Effector memory CD4-positive, alpha-beta T cell (primary cell): ENCODE results near the gene TCN2.
"Not testable (repeated sequence)": the region's sequence is repeated elsewhere in the genome, so short reads cannot be mapped to it uniquely, and the experiment has no call there.

ENCODE experiments used
- DNase-seq, 3 donors: peaks; one replicate each; pipeline ENCODE4 v3.0.0-alpha.2; 2020
- H3K27ac ChIP-seq: 2 replicates; pipeline ENCODE4 v1.7.0; 2013; ENCODE audit warnings: mild to moderate bottlenecking, low read length, moderate library complexity; ENCODE audit not compliant: insufficient read depth, poor library complexity, severe bottlenecking
- H3K27me3 ChIP-seq: replicated peaks from 2 replicates; pipeline ENCODE4 v1.7.0; 2013; ENCODE audit warnings: mild to moderate bottlenecking, low read length; ENCODE audit not compliant: insufficient read depth, control insufficient read depth, poor library complexity, severe bottlenecking
- H3K36me3 ChIP-seq: 2 replicates; pipeline ENCODE4 v1.7.0; 2013; ENCODE audit warnings: mild to moderate bottlenecking, low read length, moderate library complexity; ENCODE audit not compliant: control insufficient read depth, insufficient read depth
- H3K4me1 ChIP-seq: 2 replicates; pipeline ENCODE4 v1.7.0; 2013; ENCODE audit warnings: low read length, mild to moderate bottlenecking; ENCODE audit not compliant: control insufficient read depth, insufficient read depth, poor library complexity, severe bottlenecking
- H3K4me3 ChIP-seq: 2 replicates; pipeline ENCODE4 v1.7.0; 2013; ENCODE audit warnings: low read length, low read depth, mild to moderate bottlenecking; ENCODE audit not compliant: insufficient read depth, poor library complexity, severe bottlenecking
- H3K9me3 ChIP-seq: 2 replicates; pipeline ENCODE4 v1.7.0; 2013; ENCODE audit warnings: mild to moderate bottlenecking, low read length, moderate library complexity; ENCODE audit not compliant: control insufficient read depth

Gene TCN2

DNA sequence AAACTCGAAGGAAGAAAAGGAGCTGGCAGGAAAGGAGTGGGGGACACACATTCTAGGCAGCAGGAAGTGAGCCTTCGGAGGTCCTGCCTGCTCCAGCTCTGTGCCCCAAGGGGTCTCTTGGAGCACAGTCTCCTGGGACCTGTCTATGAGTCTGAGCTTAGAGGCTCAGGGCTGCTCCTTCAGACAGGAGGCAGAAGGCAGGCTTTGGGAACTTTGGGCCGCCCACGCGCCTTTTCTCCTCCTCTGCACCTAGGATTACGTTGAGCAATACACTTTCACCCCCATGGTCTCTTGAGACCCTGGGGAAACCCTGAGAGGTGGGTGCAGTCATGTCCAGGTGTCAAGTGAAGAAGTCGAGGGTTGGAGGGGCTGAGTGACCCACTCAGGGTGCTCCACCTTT, 965 bp downstream of the TCN2 start:
- no peaks in the 10 kb centered on the region for H3K9me3 ChIP-seq
- H3K4me3 ChIP-seq: no peak overlapping the region
- H3K27me3 ChIP-seq: no peaks in the 10 kb centered on the region
- H3K36me3 ChIP-seq: no peaks in the 10 kb centered on the region
- no peak overlapping the region for H3K27ac ChIP-seq
- DNase-seq: no peak
- peaks cover 10% of the 10 kb centered on the region for H3K4me1 ChIP-seq

DNA sequence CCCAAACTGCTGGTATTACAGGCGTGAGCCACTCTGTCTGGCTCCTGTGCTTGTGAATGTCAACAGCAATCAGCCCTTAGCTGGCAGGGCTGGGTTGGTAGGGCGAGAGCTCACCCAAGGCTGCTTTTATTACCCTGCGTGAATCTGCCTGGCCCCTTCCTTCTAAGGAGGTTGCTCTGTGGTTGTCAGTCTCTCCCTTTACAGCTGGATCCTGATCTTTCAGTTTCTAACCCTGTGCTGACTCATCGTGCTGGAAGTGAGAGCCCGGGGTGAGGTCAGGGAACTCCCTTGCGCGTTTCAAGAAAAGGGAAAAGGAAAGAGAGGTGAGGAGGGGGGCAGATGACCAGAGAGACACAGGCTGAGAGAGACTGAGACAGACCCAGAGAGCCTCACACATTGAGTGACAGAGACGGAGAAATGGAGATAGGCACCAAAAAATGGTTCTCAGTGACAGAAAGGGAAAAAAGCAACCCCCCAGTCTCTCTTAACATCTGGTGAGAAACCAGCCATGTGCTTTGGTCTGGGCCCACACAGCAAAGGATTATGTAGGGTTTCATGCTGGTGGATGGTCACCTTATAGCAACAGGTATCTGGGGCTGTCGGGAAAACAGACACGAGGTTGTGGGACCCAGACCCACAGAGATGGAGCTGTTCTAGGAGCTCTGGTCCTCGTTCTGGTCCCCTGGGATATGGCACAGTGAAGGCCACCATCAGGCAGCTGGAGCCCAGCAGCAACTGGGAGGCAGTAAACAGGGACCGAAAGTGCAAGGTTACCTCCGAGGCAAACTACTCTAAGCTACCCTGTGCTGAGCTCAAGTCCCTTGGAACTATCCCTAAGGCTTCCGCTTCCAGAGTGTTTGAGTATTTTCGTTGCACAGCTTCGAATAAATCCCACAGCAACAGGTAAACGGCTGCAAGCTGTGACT, 2.5 kb downstream of the TCN2 start:
- no peak for DNase-seq
- H3K27ac ChIP-seq: no peak overlapping the region
- H3K4me3 ChIP-seq: no peak overlapping the region
- H3K36me3 ChIP-seq: no peaks in the 10 kb centered on the region
- no peaks in the 10 kb centered on the region for H3K27me3 ChIP-seq
- peaks cover 10% of the 10 kb centered on the region for H3K4me1 ChIP-seq
- H3K9me3 ChIP-seq: no peaks in the 10 kb centered on the region

DNA sequence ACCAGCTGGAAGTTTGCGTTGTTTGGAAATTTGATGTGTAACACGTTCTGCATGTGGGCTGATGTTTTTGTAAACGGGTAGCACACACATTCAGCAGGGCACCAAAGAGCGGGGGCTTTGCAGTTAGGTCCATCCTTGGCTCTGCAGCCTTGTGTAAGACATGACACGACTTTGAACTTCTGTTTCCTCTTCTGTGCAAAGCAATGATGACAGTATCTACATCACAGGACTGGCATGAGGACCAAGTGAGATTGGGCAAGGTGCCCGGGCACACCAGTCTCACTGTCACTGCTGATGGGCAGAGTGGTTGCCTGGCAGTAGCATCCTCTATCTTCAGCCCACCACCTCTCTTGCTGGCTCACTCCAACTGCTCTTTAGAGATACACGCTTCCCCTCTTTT, 3.3 kb downstream of the TCN2 start:
- Histone ChIP-seq H3K9me3 (no peaks in the 10 kb centered on the region), H3K4me3 (no peak overlapping the region), H3K36me3 (no peaks in the 10 kb centered on the region), H3K27ac (no peak overlapping the region), H3K27me3 (no peaks in the 10 kb centered on the region), H3K4me1 (peaks cover 10% of the 10 kb centered on the region)
- no peak for DNase-seq

DNA sequence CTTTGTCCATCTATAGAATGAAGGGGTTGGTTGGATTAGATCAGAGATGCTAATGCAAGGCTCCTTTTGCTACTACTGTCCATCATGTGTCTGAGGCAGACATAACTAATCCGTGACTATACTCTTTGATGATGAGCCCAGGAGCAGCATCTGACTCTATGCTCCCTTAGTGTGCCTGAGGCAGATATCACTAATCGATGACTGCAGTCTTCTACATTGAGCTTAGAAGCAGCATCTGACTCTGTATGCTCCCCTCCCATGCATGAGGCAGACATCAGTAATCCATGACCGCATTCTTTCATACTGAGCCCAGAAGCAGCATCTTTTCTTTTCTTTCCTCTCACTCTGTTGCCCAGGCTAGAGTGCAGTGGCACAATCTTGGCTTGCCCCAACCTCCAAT, 4.2 kb downstream of the TCN2 start:
- DNase-seq: no peak
- Histone ChIP-seq H3K4me3 (no peak overlapping the region), H3K4me1 (peaks cover 10% of the 10 kb centered on the region), H3K36me3 (no peaks in the 10 kb centered on the region), H3K27ac (no peak overlapping the region), H3K27me3 (no peaks in the 10 kb centered on the region), H3K9me3 (no peaks in the 10 kb centered on the region)

DNA sequence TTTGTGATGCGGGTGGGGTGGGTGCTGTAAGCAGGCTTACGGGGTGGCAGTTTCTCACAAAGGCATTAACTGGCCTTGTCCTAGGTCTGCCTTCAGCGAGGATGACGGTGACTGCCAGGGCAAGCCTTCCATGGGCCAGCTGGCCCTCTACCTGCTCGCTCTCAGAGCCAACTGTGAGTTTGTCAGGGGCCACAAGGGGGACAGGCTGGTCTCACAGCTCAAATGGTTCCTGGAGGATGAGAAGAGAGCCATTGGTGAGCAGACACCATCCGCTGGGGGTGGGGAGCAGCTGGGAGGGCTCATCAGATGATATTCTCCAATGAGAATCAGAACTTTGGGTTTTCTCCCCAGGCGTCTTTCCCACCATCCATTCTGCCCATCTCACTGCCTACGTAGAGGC, 5.8 kb downstream of the TCN2 start:
- Histone ChIP-seq H3K4me1 (no peaks in the 10 kb centered on the region), H3K9me3 (no peaks in the 10 kb centered on the region), H3K4me3 (no peak overlapping the region), H3K36me3 (no peaks in the 10 kb centered on the region), H3K27ac (no peak overlapping the region), H3K27me3 (no peaks in the 10 kb centered on the region)
- DNase-seq: no peak

DNA sequence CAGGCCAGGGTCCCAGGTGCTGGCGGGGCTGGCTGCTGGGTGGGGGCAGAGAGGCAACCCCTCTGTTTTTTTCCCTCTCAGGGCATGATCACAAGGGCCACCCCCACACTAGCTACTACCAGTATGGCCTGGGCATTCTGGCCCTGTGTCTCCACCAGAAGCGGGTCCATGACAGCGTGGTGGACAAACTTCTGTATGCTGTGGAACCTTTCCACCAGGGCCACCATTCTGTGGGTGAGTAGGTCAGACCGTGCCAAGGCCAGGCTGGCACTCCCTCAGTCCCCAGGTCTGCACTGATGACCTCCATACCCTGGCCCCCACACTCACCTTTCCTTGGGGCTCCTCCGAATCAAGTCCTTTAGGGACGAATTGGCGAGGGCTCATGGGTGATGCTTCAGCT, 7.3 kb downstream of the TCN2 start:
- Histone ChIP-seq H3K4me1 (no peaks in the 10 kb centered on the region), H3K27me3 (no peaks in the 10 kb centered on the region), H3K4me3 (no peak overlapping the region), H3K36me3 (no peaks in the 10 kb centered on the region), H3K9me3 (no peaks in the 10 kb centered on the region), H3K27ac (no peak overlapping the region)
- no peak for DNase-seq

DNA sequence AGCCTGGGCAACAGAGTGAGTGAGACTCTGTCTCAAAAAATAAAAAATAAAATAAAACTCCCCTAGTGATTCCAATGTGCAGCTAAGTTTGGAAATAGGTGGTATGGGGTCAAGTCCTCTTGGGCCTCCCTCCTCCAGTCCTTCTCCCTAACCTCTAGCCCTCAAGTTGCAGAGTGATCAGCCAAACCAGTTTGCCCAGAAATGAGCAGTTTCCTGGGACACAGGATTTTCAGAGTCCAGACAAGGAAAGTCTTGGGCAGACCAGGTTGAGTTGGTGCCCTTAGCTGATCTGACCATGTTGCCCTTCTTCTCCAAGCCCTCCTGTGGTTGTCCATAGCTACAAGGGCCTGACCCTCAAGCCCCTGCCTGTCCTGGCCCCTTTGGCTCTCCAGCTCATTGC, 7.9 kb downstream of the TCN2 start:
- Histone ChIP-seq H3K9me3 (no peaks in the 10 kb centered on the region), H3K4me1 (no peaks in the 10 kb centered on the region), H3K36me3 (no peaks in the 10 kb centered on the region), H3K4me3 (no peak overlapping the region), H3K27me3 (no peaks in the 10 kb centered on the region), H3K27ac (no peak overlapping the region)
- no peak for DNase-seq

DNA sequence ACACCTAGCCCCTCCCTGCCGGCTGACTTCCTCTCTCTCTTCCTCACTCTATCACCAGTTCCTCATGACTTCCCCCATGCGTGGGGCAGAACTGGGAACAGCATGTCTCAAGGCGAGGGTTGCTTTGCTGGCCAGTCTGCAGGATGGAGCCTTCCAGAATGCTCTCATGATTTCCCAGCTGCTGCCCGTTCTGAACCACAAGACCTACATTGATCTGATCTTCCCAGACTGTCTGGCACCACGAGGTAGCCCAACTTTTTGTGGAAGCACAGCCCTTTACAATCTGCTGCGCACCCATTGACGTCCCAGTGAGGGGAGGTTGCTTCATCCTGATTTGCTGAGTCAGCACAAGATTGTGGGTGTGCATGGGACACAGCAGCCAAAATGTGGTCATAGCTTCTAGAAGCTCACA, 8.6 kb downstream of the TCN2 start:
- Histone ChIP-seq H3K4me1 (no peaks in the 10 kb centered on the region), H3K27me3 (no peaks in the 10 kb centered on the region), H3K4me3 (no peak overlapping the region), H3K27ac (no peak overlapping the region), H3K9me3 (no peaks in the 10 kb centered on the region), H3K36me3 (no peaks in the 10 kb centered on the region)
- no peak for DNase-seq

DNA sequence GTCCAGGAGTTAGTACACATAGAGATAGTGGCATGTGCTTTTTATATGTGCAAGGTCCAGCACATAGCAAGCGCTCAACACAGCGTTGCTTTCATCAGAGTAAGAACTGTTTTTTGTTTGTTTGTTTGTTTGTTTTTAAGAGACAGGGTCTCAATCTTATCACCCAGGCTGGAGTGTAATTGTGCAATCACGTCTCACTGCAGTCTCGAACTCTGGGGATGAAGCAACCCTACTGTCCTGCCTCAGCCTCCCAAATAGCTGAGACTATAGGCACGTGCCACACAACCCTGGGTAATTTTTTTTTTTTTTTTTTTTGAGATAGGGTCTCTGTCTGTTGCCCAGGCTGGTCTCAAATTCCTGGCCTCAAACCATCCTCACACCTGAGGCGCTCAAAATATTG, 10.8 kb downstream of the TCN2 start:
- Histone ChIP-seq H3K9me3 (no peaks in the 10 kb centered on the region), H3K4me1 (no peaks in the 10 kb centered on the region), H3K27ac (no peak overlapping the region), H3K36me3 (no peaks in the 10 kb centered on the region), H3K4me3 (no peak overlapping the region), H3K27me3 (no peaks in the 10 kb centered on the region)
- DNase-seq: no peak

DNA sequence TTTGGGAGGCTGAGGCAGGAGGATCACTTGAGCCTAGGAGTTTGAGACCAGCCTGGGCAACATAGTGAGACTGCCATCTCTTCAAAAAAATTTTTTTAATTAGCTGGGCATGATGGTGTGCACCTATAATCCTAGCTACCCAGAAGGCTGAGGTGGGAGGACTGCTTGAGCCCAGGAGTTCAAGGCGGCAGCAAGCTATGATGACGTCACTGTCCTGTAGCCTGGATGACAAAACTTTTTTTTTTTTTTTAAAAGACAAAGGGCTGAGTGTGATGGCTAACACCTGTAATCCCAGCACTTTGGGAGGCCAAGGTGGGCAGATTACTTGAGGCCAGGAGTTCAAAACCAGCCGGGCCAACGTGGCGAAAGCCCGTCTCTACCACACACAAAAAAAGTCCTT, 12.9 kb downstream of the TCN2 start:
- not testable (repeated sequence) for H3K4me3 ChIP-seq, H3K9me3 ChIP-seq, H3K36me3 ChIP-seq, H3K27me3 ChIP-seq, H3K4me1 ChIP-seq, DNase-seq, H3K27ac ChIP-seq
